DLD1 (cell line): Measurements from ENCODE around the gene ERCC1.

Experiments
- in situ Hi-C: cut with HindIII; loops from 2 replicates; pipeline ENCODE4 v1.10.0; 2017; ENCODE audit warnings: low sequenced_read_pairs

Gene ERCC1

DNA sequence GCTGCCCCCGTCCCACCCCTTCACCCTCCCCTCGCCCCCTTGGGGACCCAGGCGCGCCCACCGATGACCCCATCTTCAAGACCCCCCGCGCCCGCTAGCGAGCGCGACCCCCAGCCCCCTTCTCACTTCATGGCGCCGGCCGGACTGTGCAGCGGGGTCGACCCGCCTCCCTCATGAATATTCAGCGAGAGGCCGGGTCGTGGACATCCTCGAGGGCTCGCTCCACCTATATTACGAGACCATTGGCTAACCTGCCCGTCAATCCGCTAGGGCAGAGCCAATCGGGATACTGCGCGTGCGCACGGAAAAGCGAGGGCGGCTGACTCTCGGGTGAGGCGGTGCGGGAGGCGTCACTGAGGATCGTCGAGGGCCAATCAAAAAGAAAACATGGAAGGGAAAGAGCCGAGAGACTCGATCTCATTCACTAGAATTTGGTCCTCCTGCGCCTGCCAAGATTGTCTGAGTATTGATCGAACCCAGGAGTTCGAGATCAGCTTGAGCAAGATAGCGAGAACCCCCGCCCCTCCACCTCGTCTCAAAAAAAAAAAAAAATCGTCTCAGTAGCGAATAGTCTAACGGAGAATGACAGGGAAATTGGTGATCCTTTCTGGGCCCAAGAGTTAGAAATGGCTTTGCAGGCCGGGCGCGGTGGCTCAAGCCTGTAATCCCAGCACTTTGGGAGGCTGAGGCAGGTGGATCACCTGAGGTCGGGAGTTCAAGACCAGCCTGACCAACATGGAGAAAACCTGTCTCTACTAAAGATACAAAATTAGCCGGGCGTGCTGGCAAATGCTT is 53.1 kb downstream of the ERCC1 start, which contains the start of gene ERCC2:
TSS of gene ERCC2 (minus strand) at position 164 of the 795 bp plus-strand sequence. CDS start at position 131, 33 bp downstream.
- in situ Hi-C loops: no loop called here

- in situ Hi-C loops: no loop called here
These were observed 54.9 kb downstream of the ERCC1 start for GRCh38 chr19:45368737-45369340.

- in situ Hi-C loops: no loop called here
These were observed 55.6 kb downstream of the ERCC1 start for GRCh38 chr19:45368127-45368526.

GRCh38 chr19:45364696-45365095 is 59.0 kb downstream of the ERCC1 start:
- in situ Hi-C loops: no loop called here

- in situ Hi-C loops: no loop called here
These were observed 59.8 kb downstream of the ERCC1 start for GRCh38 chr19:45363861-45364459.

DNA sequence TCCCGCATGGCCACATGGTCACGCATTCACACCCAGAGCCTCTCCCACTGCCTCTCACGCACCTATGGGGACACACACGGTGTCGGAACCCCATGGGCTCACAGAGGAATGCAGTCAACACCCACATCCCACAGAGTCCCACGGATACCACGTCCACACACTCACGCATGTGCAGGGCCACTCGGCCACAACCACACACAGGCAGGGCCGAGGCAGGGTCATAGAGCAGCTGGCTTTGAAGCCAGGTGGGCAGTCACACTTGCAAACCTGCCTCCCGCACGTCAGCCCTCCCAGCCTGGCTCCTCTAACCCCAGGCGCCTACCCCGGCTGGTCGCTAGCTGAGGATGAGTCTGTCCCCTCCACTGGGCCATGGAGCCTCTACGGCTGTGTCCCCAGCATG is 61.4 kb downstream of the ERCC1 start:
- in situ Hi-C loops: no loop called here

- in situ Hi-C loops: no loop called here
These were observed 62.1 kb downstream of the ERCC1 start for GRCh38 chr19:45361608-45362007.

DNA sequence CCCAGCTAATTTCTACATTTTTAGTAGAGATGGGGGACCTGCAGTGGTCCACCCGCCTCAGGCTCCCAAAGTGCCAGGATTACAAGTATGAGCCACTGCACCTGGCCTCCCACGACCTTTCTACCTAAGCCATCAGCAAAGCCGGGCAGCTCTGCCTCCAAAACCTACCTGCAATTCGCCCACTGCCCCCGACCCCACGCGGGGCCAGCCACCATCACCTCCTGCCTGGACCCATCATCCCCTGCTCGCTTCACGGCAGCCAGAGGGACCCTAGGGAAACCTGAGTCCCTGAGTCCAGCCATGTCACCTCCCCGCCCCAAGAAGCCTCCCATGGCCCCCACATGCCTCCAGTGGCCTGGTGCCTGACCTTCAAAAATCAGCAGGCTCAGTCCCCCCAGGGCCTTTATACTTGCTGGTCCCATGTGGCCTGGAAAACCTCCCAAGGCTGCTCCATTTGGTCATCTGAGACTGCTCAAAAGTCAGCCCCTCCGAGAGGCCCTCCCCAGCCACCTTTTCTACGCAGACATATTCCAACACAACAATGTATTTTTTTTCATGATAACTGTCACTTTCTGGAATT is 65.4 kb downstream of the ERCC1 start:
- in situ Hi-C loops: no loop called here

GRCh38 chr19:45357445-45357783 is 66.3 kb downstream of the ERCC1 start:
- in situ Hi-C loops: no loop called here
